Tibial artery (tissue), 4 donors: ENCODE results near the gene DUSP5.

Source experiments
- DNase-seq, 2 donors: peaks; one replicate each; pipeline ENCODE4 v3.0.0-alpha.2; 2019
- H3K27ac ChIP-seq, 2 donors: fragments of 200-600 bp; sonication (generic) in 1 of 2; 1 replicate in 1 of 2; 2 replicates in 1 of 2; pipeline ENCODE4 v1.5.1; 2018 to 2019; ENCODE audit warnings: mild to moderate bottlenecking in 1 of 2
- H3K27me3 ChIP-seq, 2 donors: fragments of 200-600 bp; sonication (generic) in 1 of 2; one replicate each; pipeline versions ENCODE4 v1.5.1 to v1.6.0; 2016 to 2019
- H3K36me3 ChIP-seq, 3 donors: fragments of 200-600 bp; sonication (generic) in 2 of 3; one replicate each; pipeline ENCODE4 v1.5.1; 2016 to 2019; ENCODE audit warnings: mild to moderate bottlenecking in 2 of 3
- H3K4me1 ChIP-seq, 4 donors: fragments of 200-600 bp; sonication (generic) in 2 of 4; 1 replicate in 3 of 4; 2 replicates in 1 of 4; pipeline ENCODE4 v1.5.1; 2016 to 2019
- H3K4me3 ChIP-seq, 2 donors: fragments of 200-600 bp; sonication (generic) in 1 of 2; 1 replicate in 1 of 2; 2 replicates in 1 of 2; pipeline ENCODE4 v1.5.1; 2018 to 2019; ENCODE audit warnings: mild to moderate bottlenecking in 2 of 2
- H3K9me3 ChIP-seq, 3 donors: fragments of 200-600 bp; sonication (generic) in 1 of 3; one replicate each; pipeline ENCODE4 v1.5.1; 2016 to 2019
- intact Hi-C: fragments of 100-400 bp; cut with DNase I; formaldehyde crosslinking; loops from one replicate; pipeline ENCODE4 v1.15.0; 2023; ENCODE audit warnings: low total_unique reads
- TF ChIP-seq, protein P1 (sequence below), 2 experiments: fragments of 200-600 bp in 1 of 2; fragments of 450-650 bp in 1 of 2; IDR thresholded peaks; one replicate each; pipeline ENCODE4 v1.5.1; 2017 to 2019; ENCODE audit warnings: antibody characterized with exemption in 2 of 2, mild to moderate bottlenecking in 1 of 2, moderate library complexity in 1 of 2

Gene DUSP5, protein sequence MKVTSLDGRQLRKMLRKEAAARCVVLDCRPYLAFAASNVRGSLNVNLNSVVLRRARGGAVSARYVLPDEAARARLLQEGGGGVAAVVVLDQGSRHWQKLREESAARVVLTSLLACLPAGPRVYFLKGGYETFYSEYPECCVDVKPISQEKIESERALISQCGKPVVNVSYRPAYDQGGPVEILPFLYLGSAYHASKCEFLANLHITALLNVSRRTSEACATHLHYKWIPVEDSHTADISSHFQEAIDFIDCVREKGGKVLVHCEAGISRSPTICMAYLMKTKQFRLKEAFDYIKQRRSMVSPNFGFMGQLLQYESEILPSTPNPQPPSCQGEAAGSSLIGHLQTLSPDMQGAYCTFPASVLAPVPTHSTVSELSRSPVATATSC

GRCh38 chr10:110497438-110498086, at the start of gene DUSP5:
Gene DUSP5, plus strand, starts transcription at chr10:110497907. Its CDS starts 215 bp downstream, at chr10:110498122.
- TF ChIP-seq, protein P1, sequence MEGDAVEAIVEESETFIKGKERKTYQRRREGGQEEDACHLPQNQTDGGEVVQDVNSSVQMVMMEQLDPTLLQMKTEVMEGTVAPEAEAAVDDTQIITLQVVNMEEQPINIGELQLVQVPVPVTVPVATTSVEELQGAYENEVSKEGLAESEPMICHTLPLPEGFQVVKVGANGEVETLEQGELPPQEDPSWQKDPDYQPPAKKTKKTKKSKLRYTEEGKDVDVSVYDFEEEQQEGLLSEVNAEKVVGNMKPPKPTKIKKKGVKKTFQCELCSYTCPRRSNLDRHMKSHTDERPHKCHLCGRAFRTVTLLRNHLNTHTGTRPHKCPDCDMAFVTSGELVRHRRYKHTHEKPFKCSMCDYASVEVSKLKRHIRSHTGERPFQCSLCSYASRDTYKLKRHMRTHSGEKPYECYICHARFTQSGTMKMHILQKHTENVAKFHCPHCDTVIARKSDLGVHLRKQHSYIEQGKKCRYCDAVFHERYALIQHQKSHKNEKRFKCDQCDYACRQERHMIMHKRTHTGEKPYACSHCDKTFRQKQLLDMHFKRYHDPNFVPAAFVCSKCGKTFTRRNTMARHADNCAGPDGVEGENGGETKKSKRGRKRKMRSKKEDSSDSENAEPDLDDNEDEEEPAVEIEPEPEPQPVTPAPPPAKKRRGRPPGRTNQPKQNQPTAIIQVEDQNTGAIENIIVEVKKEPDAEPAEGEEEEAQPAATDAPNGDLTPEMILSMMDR (IDR thresholded peaks at IDR 0.05), result no peak
- intact Hi-C loops, result loop anchor here (5.0 kb wide), 1 partner anchor 190 kb away; no protein-coding TSS in a partner anchor
- Histone ChIP-seq H3K9me3 (no peaks in the 10 kb centered on the region), H3K27ac (peak within 1 kb of the TSS; percentile 81 to 86), H3K4me1 (peaks cover 0 to 43% (median 21%) of the 10 kb centered on the region in 4 donors), H3K27me3 (no peaks in the 10 kb centered on the region), H3K36me3 (no peaks in the 10 kb centered on the region), H3K4me3 (peak within 1 kb of the TSS; percentile 63 to 89)
- peak; percentile 95 to 96 for DNase-seq

DNA sequence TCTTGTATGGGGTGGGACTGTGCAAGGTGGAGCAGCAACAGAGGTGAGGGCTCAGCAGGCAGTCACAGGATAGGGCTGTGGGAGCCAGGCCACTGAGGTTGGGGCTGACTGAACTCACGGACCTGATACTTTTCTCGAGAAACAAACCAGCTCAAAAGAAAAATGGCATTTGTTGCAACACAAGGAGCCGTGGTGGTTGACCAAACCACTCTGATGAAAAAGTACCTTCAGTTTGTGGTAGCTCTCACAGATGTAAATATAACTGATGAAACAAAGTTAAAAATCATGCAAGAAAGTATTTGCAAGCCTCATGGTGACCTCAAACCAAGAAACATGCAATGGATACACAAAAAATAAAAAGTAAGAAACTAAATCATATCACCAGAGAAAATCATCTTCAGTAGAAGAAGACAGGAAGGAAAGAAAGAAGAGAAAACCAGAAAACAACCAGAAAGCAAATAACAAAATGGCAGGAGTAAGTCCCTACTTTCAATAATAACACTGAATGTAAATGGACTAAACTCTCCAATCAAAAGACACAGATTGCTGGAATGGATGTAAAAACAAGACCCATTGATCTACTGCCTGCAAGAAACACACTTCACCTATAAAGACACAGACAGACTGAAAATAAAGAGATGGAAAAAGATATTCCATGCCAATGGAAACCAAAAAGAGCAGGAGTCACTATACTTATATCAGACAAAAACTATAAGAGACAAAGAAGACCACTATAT, 48.9 kb upstream of the DUSP5 start:
- Histone ChIP-seq H3K9me3 (no peaks in the 10 kb centered on the region), H3K4me3 (no peak overlapping the region), H3K27ac (no peak overlapping the region), H3K36me3 (no peaks in the 10 kb centered on the region), H3K4me1 (no peaks in the 10 kb centered on the region), H3K27me3 (no peaks in the 10 kb centered on the region)
- TF ChIP-seq, protein P1 (IDR thresholded peaks at IDR 0.05), result no peak
- intact Hi-C loops, result no loop called here
- DNase-seq, result no peak

DNA sequence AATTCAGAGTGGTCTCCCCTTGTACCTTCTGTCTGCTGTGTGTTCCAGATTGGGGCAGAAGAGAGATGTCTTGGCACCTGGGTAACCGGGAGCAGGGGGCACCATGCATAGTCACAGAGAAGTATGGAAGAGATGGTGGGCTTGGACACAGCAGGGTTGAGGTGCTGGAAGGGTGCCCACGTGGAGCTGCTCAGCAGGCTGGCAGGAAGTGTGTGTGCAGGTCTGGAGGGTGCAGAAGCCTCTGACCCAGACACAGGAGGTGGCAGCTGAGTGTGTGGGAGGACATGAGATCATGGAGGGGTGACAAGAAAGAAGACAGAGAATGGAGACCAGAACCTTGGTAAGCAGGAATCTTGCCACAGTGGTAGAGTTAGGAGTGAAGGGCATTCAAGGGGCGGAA, 42.3 kb upstream of the DUSP5 start:
- Histone ChIP-seq H3K36me3 (no peaks in the 10 kb centered on the region), H3K4me3 (no peak overlapping the region), H3K27me3 (no peaks in the 10 kb centered on the region), H3K9me3 (no peaks in the 10 kb centered on the region), H3K4me1 (peaks cover 0 to 6% (median 0%) of the 10 kb centered on the region in 4 donors), H3K27ac (no peak overlapping the region)
- intact Hi-C loops, result no loop called here
- TF ChIP-seq, protein P1 (IDR thresholded peaks at IDR 0.05), result no peak
- no peak for DNase-seq

- Histone ChIP-seq H3K4me1 (peaks cover 0 to 6% (median 0%) of the 10 kb centered on the region in 4 donors), H3K4me3 (no peak overlapping the region), H3K9me3 (no peaks in the 10 kb centered on the region), H3K36me3 (no peaks in the 10 kb centered on the region), H3K27me3 (no peaks in the 10 kb centered on the region), H3K27ac (no peak overlapping the region)
- intact Hi-C loops, result no loop called here
- no peak for DNase-seq
- TF ChIP-seq, protein P1 (IDR thresholded peaks at IDR 0.05), result no peak
Measured at GRCh38 chr10:110456046-110456445, 41.7 kb upstream of the DUSP5 start.

DNA sequence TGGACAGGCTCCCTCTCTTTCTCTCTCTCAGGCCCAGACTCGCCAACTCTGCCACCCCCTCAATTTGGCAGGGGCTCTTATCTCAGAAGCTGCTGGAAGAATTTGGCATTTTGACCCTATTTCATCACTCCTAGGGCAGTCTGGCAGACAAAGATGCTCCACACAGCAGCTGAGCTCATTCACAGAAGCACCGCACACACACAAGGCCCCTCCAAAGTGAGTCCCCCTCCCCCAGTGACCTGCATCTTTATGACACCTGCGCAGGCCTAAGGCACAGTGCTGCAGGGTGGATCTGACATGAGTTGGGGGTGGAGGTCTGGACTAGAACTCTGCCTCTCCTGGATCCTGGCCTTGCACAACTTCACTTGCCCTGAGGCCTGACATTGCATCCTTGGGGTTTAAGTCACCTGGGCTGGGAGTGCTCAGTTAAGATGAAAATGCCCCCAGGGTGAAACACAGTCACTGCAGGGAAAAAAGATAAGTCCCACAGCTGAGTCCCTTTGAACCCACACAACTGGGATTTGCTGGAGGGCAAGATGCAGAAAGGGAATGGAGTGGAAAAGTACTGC, 41.1 kb upstream of the DUSP5 start:
- Histone ChIP-seq H3K27ac (no peak overlapping the region), H3K4me3 (no peak overlapping the region), H3K4me1 (peaks cover 0 to 6% (median 0%) of the 10 kb centered on the region in 4 donors), H3K36me3 (no peaks in the 10 kb centered on the region), H3K9me3 (no peaks in the 10 kb centered on the region), H3K27me3 (no peaks in the 10 kb centered on the region)
- TF ChIP-seq, protein P1 (IDR thresholded peaks at IDR 0.05), result no peak
- DNase-seq, result no peak
- intact Hi-C loops, result no loop called here
